HFFc6 (cell line): ENCODE measurements around the gene SIDT2. TPM values are rescaled to one million over a fixed set of nuclear protein-coding genes. Genes with fewer than 3 reads are reported as not detected.

Experiments used
- DNase-seq: peaks from one replicate; pipeline ENCODE4 v3.0.0-alpha.2; 2018
- H3K27ac Mint-ChIP-seq: 2 replicates; pipeline ENCODE4 v1.8.0; 2020; ENCODE audit warnings: mild to moderate bottlenecking, mixed read lengths
- H3K27me3 Mint-ChIP-seq: 2 replicates; pipeline ENCODE4 v1.8.0; 2021; ENCODE audit warnings: mild to moderate bottlenecking, moderate library complexity, mixed read lengths; ENCODE audit not compliant: insufficient read depth
- H3K36me3 Mint-ChIP-seq: 2 replicates; pipeline ENCODE4 v1.8.0; 2021; ENCODE audit warnings: low read depth, mixed read lengths
- H3K4me1 Mint-ChIP-seq: 2 replicates; pipeline ENCODE4 v1.8.0; 2020; ENCODE audit warnings: low read depth, mixed read lengths
- H3K4me3 Mint-ChIP-seq: 2 replicates; pipeline ENCODE4 v1.8.0; 2020; ENCODE audit warnings: mild to moderate bottlenecking, moderate library complexity, mixed read lengths
- H3K9me3 Mint-ChIP-seq: 2 replicates; pipeline ENCODE4 v1.8.0; 2020; ENCODE audit warnings: mild to moderate bottlenecking, mixed read lengths
- total RNA-seq, 6 experiments: library from RNA; stranded (reverse); fragmentation: NEBNext Ultra II Directional; extraction: Animal tissue kit (Norgen Biotek cat#: 25700); gene quantifications; 2 replicates in 1 of 6; 3 replicates in 5 of 6; pipeline ENCODE4 v1.2.3, GENCODE V29; 2021
- TF ChIP-seq, protein P1 (sequence below): fragments of 200-600 bp; sonication (generic); IDR thresholded peaks from 2 replicates; pipeline ENCODE4 v1.5.0; 2021; ENCODE audit warnings: antibody characterized with exemption, mild to moderate bottlenecking

SIDT2 gene
- total RNA-seq, 6 experiments from 2014 or later = 33.9 to 53.9 (median 37.7) TPM

DNA sequence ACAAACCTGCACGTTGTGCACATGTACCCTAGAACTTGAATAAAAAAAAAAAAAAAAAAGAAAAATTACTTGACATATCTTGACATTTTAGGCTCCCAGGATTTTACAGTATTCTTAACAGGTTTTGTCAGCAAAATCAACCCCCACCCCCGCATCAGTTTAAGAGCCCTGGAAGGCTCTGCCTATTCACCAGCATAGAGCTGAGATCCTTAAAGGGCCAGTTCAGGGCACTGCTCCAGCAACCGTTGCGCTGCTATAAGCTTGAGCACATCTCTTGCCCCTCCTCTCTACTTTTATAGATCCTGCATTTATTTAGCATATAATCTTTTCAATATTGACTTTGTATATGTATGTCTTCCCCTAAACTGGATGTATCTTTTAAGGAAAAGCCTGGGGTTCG, 35.2 kb upstream of the SIDT2 start:
- Mint-ChIP-seq H3K9me3 (no peaks in the 10 kb centered on the region), H3K4me3 (peak overlapping the region; percentile 99), H3K4me1 (peaks cover 49% of the 10 kb centered on the region), H3K27ac (peak overlapping the region; percentile 96), H3K36me3 (peaks cover 29% of the 10 kb centered on the region), H3K27me3 (peaks cover 2% of the 10 kb centered on the region)
- DNase-seq = no peak
- TF ChIP-seq, protein P1, sequence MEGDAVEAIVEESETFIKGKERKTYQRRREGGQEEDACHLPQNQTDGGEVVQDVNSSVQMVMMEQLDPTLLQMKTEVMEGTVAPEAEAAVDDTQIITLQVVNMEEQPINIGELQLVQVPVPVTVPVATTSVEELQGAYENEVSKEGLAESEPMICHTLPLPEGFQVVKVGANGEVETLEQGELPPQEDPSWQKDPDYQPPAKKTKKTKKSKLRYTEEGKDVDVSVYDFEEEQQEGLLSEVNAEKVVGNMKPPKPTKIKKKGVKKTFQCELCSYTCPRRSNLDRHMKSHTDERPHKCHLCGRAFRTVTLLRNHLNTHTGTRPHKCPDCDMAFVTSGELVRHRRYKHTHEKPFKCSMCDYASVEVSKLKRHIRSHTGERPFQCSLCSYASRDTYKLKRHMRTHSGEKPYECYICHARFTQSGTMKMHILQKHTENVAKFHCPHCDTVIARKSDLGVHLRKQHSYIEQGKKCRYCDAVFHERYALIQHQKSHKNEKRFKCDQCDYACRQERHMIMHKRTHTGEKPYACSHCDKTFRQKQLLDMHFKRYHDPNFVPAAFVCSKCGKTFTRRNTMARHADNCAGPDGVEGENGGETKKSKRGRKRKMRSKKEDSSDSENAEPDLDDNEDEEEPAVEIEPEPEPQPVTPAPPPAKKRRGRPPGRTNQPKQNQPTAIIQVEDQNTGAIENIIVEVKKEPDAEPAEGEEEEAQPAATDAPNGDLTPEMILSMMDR = no peak

DNA sequence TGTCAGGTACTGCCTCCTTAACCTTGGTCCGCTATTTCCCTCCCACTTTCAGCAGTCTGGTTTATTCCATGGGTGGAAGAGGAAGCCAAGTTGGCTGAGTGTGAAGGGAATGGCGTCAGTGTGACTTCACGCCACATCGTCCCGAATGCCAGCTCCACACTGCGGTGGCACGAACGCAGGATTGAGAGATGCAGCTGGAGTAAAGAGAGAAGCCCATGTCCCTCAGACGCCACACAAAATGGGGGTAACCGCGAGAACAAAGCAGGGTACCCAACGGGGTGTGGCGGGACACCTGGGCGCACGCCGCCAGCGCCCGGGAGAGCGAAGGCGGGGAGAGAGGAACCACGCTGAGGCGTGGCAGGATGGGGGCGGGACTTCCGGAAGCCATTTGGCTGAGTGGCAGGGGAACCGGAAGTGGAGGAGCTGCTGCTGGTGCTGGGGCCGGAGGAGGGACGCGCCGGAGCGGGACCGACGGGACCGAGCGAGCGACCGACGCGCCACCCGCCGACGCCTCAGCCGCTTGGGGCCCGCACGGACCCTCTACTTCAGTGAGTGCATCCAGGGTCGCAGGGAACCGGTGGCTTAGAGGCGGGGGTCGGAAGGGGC, 34.6 kb upstream of the SIDT2 start, which contains the start of gene PAFAH1B2:
PAFAH1B2 (plus strand) TSS at position 417 of the 606 bp plus-strand sequence. CDS start 8,161 bp downstream, outside the sequence.
- peak; percentile 92 for DNase-seq
- Mint-ChIP-seq H3K27ac (peak within 1 kb of the TSS; percentile 96), H3K4me1 (peaks cover 46% of the 10 kb centered on the region), H3K9me3 (no peaks in the 10 kb centered on the region), H3K27me3 (peaks cover 2% of the 10 kb centered on the region), H3K36me3 (peaks cover 29% of the 10 kb centered on the region), H3K4me3 (peak within 1 kb of the TSS; percentile 99)
- TF ChIP-seq, protein P1 = no peak

DNA sequence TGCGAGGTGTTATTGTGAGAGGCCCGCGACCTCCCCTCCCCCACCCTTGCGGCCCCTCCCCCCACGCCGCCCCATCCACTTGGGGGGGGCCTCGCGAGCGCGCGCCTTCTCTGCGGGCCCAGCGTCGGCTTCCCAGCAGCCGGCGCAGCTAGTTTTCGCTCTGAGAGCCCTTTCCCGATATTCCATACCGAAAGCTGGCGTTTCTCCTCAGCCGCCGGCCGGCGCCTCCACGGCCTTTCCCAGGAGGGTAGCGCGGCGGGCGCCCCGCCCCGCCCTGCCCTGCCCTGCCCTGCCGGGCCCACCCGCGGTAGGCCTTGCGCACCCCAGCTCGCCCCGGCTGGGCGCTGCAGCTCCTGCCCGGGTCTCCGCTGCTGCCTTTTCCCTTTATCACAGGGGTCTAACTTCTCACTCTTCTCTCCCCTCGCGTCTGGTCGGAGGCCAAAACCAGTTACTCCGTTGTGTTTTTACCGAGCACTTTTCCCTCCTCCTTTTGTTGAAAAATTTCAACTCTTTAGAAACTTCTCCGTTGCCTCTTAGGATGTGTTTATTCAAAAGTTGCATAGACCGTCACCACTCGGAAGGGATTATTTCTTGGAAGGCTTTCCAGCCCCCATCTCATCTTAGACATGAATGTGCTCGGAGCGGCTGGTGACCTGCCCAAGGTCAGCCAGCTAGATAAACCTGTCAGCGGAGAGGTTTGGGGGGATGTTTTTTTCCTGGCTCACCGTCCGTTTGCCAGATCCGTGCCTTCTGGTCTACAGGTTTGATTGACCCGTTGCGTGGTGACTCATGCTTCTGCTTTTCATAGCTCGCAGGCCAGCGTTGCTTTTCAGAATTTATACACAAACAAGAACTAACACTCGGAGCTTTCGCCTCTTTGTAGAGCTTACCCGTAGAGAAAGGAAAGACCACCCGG, 33.8 kb upstream of the SIDT2 start:
- TF ChIP-seq, protein P1 = no peak
- H3K4me3 Mint-ChIP-seq = peak overlapping the region; percentile 99
- H3K4me1 Mint-ChIP-seq = peaks cover 42% of the 10 kb centered on the region
- H3K27ac Mint-ChIP-seq = peak overlapping the region; percentile 95
- H3K27me3 Mint-ChIP-seq = peaks cover 2% of the 10 kb centered on the region; the same call in 1 of the 2 replicates
- peaks cover 29% of the 10 kb centered on the region for H3K36me3 Mint-ChIP-seq
- no peaks in the 10 kb centered on the region for H3K9me3 Mint-ChIP-seq
- DNase-seq = peak; percentile 71

DNA sequence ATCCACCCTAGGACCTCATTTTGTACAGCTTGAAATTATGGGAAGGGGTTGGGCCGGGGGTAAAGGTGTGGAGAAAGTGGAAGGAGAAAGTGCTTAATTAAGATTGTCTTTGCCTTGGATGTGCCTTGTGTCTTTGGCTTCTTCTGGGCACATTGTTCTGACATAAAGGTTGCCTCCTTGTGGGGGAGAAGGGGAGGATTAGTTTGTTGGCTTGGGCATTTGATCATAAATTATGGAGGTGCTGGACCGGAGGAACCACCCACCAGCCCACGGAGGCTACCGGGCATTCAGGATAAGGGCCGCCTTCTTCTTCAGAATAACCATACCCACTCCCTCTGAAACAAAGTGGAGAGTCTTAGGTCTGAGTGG, 33.2 kb upstream of the SIDT2 start:
- Mint-ChIP-seq H3K36me3 (peaks cover 30% of the 10 kb centered on the region), H3K4me1 (peaks cover 42% of the 10 kb centered on the region), H3K27me3 (peaks cover 2% of the 10 kb centered on the region; the same call in 1 of the 2 replicates), H3K4me3 (peak overlapping the region; percentile 99), H3K27ac (peak overlapping the region; percentile 95), H3K9me3 (no peaks in the 10 kb centered on the region)
- peak; percentile 48 for DNase-seq
- TF ChIP-seq, protein P1 = peak; percentile 61

DNA sequence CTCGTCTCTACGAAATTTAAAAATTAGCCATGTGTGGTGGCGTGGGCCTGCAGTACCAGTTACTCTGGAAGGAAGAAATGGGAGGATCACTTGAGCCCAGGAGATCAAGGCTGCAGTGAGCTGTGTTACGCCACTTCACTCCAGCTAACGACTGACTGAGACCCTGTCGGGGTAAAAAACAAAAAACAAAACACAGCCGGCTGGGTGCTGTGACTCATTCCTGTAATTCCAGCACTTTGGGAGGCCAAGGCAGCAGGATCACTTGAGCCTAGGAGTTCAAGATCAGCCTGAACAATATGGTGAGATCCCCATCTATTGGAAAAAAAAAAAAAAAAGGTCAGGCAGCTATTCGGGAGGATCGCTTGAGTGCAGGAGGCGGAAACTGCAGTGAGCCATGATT, 32.0 kb upstream of the SIDT2 start:
- Mint-ChIP-seq H3K9me3 (no peaks in the 10 kb centered on the region), H3K27ac (peak overlapping the region; percentile 95), H3K36me3 (peaks cover 34% of the 10 kb centered on the region), H3K4me3 (peak overlapping the region; percentile 99), H3K4me1 (peaks cover 42% of the 10 kb centered on the region), H3K27me3 (peaks cover 2% of the 10 kb centered on the region; the same call in 1 of the 2 replicates)
- no peak for DNase-seq
- TF ChIP-seq, protein P1 = no peak
